T-cell (primary cell): Measurements from ENCODE around the gene HABP4. TPM values are rescaled to one million over a fixed set of nuclear protein-coding genes. Genes with fewer than 3 reads are reported as not detected.

Experiments
- ATAC-seq, 4 experiments: fragments of 200-7000 bp in 3 of 4; fragments of 150-1000 bp in 1 of 4; cut with Tn5 transposase; replicated peaks in 1 of 4; 1 replicate in 3 of 4; 2 replicates in 1 of 4; pipeline ENCODE4 v1.10.0; 2021; ENCODE audit warnings: moderate library complexity in 3 of 4, mild to moderate bottlenecking in 2 of 4, moderate number of reproducible peaks in 1 of 4
- CTCF ChIA-PET, 2 donors: fragments of 300-600 bp; sonication (Branson Sonifier 250); formaldehyde crosslinking; loops; one replicate each; lab custom pipeline; 2022; ENCODE audit warnings: antibody characterized with exemption in 2 of 2; lab: Charles Lee
- POLR2A ChIA-PET, 2 donors: fragments of 300-600 bp; sonication (Branson Sonifier 250); formaldehyde crosslinking; loops; one replicate each; lab custom pipeline; 2022; ENCODE audit warnings: antibody characterized with exemption in 2 of 2; lab: Charles Lee
- DNase-seq, 35 experiments: peaks; one replicate each; pipeline versions ENCODE4 v3.0.0 to v3.0.0-alpha.2; 2013 to 2023
- H3K27ac ChIP-seq: one replicate; pipeline ENCODE4 v1.5.1; 2013; ENCODE audit warnings: low read length
- H3K27me3 ChIP-seq, 2 experiments: replicated peaks in 1 of 2; 1 replicate in 1 of 2; 2 replicates in 1 of 2; pipeline versions ENCODE4 v1.6.1 to v1.7.0; 2013; ENCODE audit warnings: low read length in 1 of 2, mixed read lengths in 1 of 2; ENCODE audit not compliant: control insufficient read depth in 2 of 2, insufficient read depth in 2 of 2; ENCODE audit errors: extremely low read depth in 1 of 2
- H3K36me3 ChIP-seq, 2 donors: 1 replicate in 1 of 2; 2 replicates in 1 of 2; pipeline versions ENCODE4 v1.6.1 to v1.7.0; 2013; ENCODE audit warnings: low read length in 1 of 2; ENCODE audit not compliant: control insufficient read depth in 2 of 2, insufficient read depth in 1 of 2; ENCODE audit errors: extremely low read depth in 1 of 2
- H3K4me1 ChIP-seq, 2 experiments: 1 replicate in 1 of 2; 2 replicates in 1 of 2; pipeline versions ENCODE4 v1.6.1 to v1.7.0; 2013; ENCODE audit warnings: low read length in 2 of 2, mixed read lengths in 1 of 2; ENCODE audit not compliant: insufficient read depth in 2 of 2, control insufficient read depth in 1 of 2; ENCODE audit errors: extremely low read depth in 1 of 2
- H3K4me3 ChIP-seq, 2 donors: 1 replicate in 1 of 2; 2 replicates in 1 of 2; pipeline versions ENCODE4 v1.5.1 to v1.7.0; 2013; ENCODE audit warnings: mild to moderate bottlenecking in 2 of 2, low read length in 1 of 2, moderate library complexity in 1 of 2; ENCODE audit not compliant: control insufficient read depth in 1 of 2; ENCODE audit errors: extremely low read depth in 1 of 2
- H3K9me3 ChIP-seq: 2 replicates; pipeline ENCODE4 v1.7.0; 2013
- H3K27ac Mint-ChIP-seq, 2 donors: one replicate each; pipeline ENCODE4 v1.8.0; 2020 to 2021; ENCODE audit warnings: mild to moderate bottlenecking in 2 of 2, mixed read lengths in 2 of 2
- H3K27me3 Mint-ChIP-seq, 2 donors: one replicate each; pipeline ENCODE4 v1.8.0; 2021 to 2022; ENCODE audit warnings: mixed read lengths in 2 of 2
- H3K36me3 Mint-ChIP-seq: one replicate; pipeline ENCODE4 v1.8.0; 2021; ENCODE audit warnings: mixed read lengths
- H3K4me1 Mint-ChIP-seq, 3 donors: one replicate each; pipeline ENCODE4 v1.8.0; 2020 to 2022; ENCODE audit warnings: mixed read lengths in 3 of 3, mild to moderate bottlenecking in 1 of 3
- H3K4me3 Mint-ChIP-seq, 3 donors: one replicate each; pipeline ENCODE4 v1.8.0; 2020 to 2022; ENCODE audit warnings: mild to moderate bottlenecking in 3 of 3, mixed read lengths in 3 of 3, moderate library complexity in 3 of 3
- H3K9me3 Mint-ChIP-seq, 3 donors: one replicate each; pipeline ENCODE4 v1.8.0; 2020 to 2022; ENCODE audit warnings: mixed read lengths in 3 of 3
- WGBS: methylation state at CpG from one replicate; pipeline ENCODE4 v1.1.5; 2013; ENCODE audit warnings: missing lambda C conversion rate; ENCODE audit not compliant: insufficient coverage; 5-methylcytosine and 5-hydroxymethylcytosine counted together
- total RNA-seq, 35 experiments: library from RNA in 6 of 35; stranded (reverse) in 6 of 35; fragments of 120-200 nt in 1 of 35; gene quantifications; one replicate each; pipeline versions ENCODE4 v1.2.1 to v1.2.4 and lab custom pipeline; 2013 to 2026

HABP4 gene
- total RNA-seq, 5 donors from 2014 or later (not counting 1 experiment from before 2014, with no cell fraction given): 18.2 to 30.8 (median 25.3) TPM

DNA sequence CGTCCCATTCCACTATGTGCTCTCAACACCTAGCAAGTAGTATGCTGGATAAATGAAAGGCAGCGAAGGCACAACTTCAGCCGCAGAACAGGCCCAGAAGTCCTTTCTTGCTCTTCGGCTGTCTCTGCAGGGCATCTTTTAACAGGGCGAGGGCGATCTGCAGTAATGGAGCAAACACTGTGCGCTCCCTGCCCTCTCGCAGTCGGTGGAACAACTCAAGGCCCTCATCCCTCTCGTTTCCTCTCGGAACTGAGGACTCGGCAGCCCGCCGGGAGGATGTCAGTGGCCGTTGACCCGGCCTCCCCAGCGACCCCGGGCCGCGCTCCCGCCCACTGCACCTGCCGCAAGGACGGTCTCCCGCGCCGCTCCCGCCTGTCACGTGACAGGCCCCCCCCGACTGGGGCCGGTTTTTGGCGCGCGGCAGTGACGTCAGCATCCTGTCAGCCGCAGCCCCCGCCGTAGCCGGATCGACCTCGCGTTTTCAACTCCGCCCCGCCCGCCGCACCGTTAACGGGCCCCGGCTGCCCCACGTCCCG, 32.9 kb upstream of the HABP4 start:
- DNase-seq (peak; percentile 75 to 94 (median 87)), ATAC-seq (peak; percentile 28 to 49 (median 34))
- no peaks in the 10 kb centered on the region for H3K36me3 Mint-ChIP-seq
- no peaks in the 10 kb centered on the region for H3K27me3 Mint-ChIP-seq
- H3K4me3 Mint-ChIP-seq: peak overlapping the region; percentile 83 to 88 (median 88)
- under 1% methylated on average over 41 of the region's 50 CpGs for WGBS
- Histone ChIP-seq H3K4me3 (peak overlapping the region; percentile 67 to 74), H3K4me1 (peaks cover 12 to 41% of the 10 kb centered on the region in 2 experiments), H3K36me3 (no peaks in the 10 kb centered on the region), H3K9me3 (no peaks in the 10 kb centered on the region), H3K27ac (peak overlapping the region; percentile 84), H3K27me3 (no peaks in the 10 kb centered on the region)
- POLR2A ChIA-PET: interaction anchor here in 1 of 2 donors (1.1 kb wide), 1 partner anchor 238 kb away, joined by 3 read pairs; the partner anchor contains the start of gene PRXL2C
- H3K4me1 Mint-ChIP-seq: peaks cover 37 to 54% (median 43%) of the 10 kb centered on the region in 3 donors
- no peaks in the 10 kb centered on the region for H3K9me3 Mint-ChIP-seq
- H3K27ac Mint-ChIP-seq: peak overlapping the region; percentile 91 to 94
- CTCF ChIA-PET: interaction anchor here in 1 of 2 donors (0.8 kb wide), 1 partner anchor 33 kb away, joined by 3 read pairs; the partner anchor contains the start of gene HABP4

DNA sequence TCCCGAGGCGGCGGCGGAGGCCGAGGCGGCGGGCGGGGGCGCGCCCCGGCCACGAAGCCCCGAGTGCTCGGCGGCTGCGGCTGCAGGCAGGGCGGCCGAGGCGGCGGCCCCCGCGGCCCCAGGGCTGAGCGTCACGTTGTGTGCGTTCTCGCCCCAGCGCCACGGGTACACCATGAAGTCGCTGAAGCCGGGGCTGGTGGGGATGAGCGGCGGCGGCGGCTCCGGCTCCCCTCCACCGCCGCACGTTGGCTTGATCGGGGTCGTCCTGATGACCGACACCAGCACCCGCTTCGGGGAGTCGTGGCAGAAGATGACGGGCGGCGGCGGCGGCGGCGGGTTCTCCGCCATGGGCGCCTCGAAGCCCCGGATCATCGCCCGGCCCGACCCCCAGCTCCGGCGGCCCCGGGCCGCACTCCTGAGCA, 32.3 kb upstream of the HABP4 start:
- peaks cover 12 to 40% of the 10 kb centered on the region in 2 experiments for H3K4me1 ChIP-seq
- Mint-ChIP-seq H3K4me3 (peak overlapping the region; percentile 85 to 88 (median 86)), H3K27me3 (no peaks in the 10 kb centered on the region), H3K9me3 (no peaks in the 10 kb centered on the region), H3K27ac (peak overlapping the region; percentile 75 to 76), H3K36me3 (no peaks in the 10 kb centered on the region), H3K4me1 (peaks cover 35 to 49% (median 40%) of the 10 kb centered on the region in 3 donors)
- ATAC-seq: peak; percentile 8 to 18 (median 11)
- peak in 23 of 35 experiments; percentile 10 to 70 (median 35) for DNase-seq
- under 1% methylated on average over 62 of the region's 62 CpGs for WGBS
- no peaks in the 10 kb centered on the region for H3K9me3 ChIP-seq
- peak overlapping the region; percentile 74 to 83 for H3K4me3 ChIP-seq
- CTCF ChIA-PET: no interaction called here
- H3K36me3 ChIP-seq: no peaks in the 10 kb centered on the region
- H3K27ac ChIP-seq: peak overlapping the region; percentile 82
- no peaks in the 10 kb centered on the region for H3K27me3 ChIP-seq
- POLR2A ChIA-PET: no interaction called here

DNA sequence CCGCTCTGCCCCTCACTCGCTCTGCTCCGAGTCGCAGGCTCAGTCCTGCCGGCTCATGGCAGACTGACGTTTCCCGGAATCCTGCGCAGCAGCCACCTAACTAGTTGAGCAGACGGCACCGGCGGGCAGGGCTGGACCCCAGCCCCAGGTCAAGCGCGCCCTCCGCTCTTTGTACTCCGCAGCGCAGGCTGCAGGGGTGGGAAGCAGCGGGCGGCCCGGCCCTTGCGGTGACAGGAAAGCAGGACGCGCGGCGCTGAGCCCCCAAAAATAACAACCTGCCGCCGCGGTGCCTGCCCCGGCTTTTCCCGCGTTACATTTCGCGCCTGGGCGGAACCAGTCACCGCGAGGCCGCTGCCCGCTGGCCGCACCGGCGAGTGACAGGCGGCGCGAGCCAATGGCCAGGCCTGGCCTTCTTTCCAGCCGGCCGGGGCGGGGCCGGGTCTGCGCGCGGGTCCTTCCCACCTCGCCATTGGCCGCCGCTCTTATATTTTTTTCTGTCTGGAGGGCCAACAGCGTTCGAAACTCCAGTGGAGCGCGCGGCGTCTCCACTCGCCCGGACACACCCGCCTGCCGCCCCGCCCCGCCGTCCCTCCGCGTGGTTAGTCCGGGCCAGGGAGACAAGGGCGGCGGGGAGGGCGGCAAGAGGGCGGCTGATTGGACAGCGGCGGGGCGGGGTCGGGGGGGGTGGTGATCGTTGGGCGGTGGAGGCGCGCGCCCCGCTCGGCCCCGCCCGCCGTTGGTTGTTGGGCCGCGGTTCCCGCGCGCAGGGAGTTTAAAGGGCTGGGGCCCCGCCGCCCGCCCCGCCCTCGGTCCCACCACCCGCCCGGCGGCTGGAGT, 31.7 kb upstream of the HABP4 start, which contains the start of gene ZNF367:
Gene ZNF367 (minus strand): TSS at position 288 of the 837 bp plus-strand sequence. CDS start 338 bp downstream, outside the sequence.
- Histone ChIP-seq H3K4me1 (peaks cover 10 to 36% of the 10 kb centered on the region in 2 experiments), H3K27me3 (no peaks in the 10 kb centered on the region), H3K36me3 (no peaks in the 10 kb centered on the region), H3K27ac (peak within 1 kb of the TSS; percentile 84), H3K4me3 (peak within 1 kb of the TSS; percentile 74 to 83), H3K9me3 (no peaks in the 10 kb centered on the region)
- ATAC-seq (peak; percentile 72 to 74 (median 74)), DNase-seq (peak; percentile 65 to 92 (median 80))
- Mint-ChIP-seq H3K9me3 (no peaks in the 10 kb centered on the region), H3K27ac (peak within 1 kb of the TSS; percentile 91 to 94), H3K36me3 (no peaks in the 10 kb centered on the region), H3K4me1 (peaks cover 28 to 43% (median 35%) of the 10 kb centered on the region in 3 donors), H3K4me3 (peak within 1 kb of the TSS; percentile 85 to 89 (median 88)), H3K27me3 (no peaks in the 10 kb centered on the region)
- ChIA-PET POLR2A (no interaction called here), CTCF (interaction anchor here in 1 of 2 donors (1.2 kb wide), 1 partner anchor 31 kb away, joined by 6 read pairs; the partner anchor contains the start of gene HABP4)
- WGBS: under 1% methylated on average over 90 of the region's 100 CpGs

DNA sequence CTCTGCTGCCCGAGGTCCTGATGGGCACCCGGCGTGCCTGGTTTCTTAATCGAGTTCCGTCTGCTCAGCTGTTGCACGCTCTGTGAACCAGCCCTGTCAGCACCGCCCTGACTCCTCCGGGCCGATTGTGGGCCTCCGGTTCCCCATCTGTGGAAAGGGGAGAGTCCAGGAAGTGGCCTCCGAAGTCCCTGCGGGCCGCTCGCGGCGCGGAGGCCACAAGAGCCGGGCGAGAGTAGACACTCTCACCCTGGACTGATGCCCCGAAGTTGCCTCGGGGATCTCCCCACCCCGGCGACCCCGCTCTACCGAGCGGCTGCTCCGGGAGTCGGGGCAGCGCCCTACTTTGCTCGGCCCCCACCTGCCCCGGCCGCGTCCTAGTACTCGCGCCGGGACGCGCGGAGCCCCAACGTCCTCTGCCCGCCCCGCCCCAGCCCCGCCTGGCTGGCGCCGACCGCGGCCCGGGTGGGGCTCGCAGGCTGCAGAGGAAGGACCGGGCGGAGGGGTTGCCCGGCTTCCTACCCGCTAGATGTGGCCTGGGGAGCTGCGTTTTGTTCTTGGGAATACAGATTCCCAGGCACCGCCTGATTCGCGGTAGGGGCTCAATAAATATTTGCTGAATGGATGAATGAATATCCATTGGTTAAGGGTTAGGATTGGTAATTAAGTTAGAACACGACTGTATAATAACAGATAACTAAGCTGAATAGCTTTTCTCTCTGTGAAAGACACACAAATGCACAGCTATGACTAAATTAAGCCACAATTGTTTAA, 30.9 kb upstream of the HABP4 start:
- Mint-ChIP-seq H3K27me3 (no peaks in the 10 kb centered on the region), H3K27ac (peak overlapping the region; percentile 89 to 91), H3K4me1 (peaks cover 20 to 35% (median 27%) of the 10 kb centered on the region in 3 donors), H3K4me3 (peak overlapping the region; percentile 85 to 89 (median 88)), H3K36me3 (no peaks in the 10 kb centered on the region), H3K9me3 (no peaks in the 10 kb centered on the region)
- Histone ChIP-seq H3K4me1 (peaks cover 4 to 28% of the 10 kb centered on the region in 2 experiments), H3K27me3 (no peaks in the 10 kb centered on the region), H3K9me3 (no peaks in the 10 kb centered on the region), H3K27ac (peak overlapping the region; percentile 79), H3K36me3 (no peaks in the 10 kb centered on the region), H3K4me3 (peak overlapping the region; percentile 74 to 75)
- CTCF ChIA-PET: interaction anchor here in 1 of 2 donors (1.2 kb wide), 1 partner anchor 30 kb away, joined by 6 read pairs; the partner anchor contains the start of gene HABP4
- ATAC-seq (peak; percentile 18 to 45 (median 32)), DNase-seq (peak in 24 of 35 experiments; percentile 4 to 68 (median 18))
- 1% methylated on average over 35 of the region's 58 CpGs for WGBS
- POLR2A ChIA-PET: interaction anchor here (0.9 to 1.0 kb wide), 3 partner anchors 13 to 32 kb away, joined by 3 to 4 read pairs (median 3); partner anchors contain the start of gene HABP4 (in 1 of the 2)

DNA sequence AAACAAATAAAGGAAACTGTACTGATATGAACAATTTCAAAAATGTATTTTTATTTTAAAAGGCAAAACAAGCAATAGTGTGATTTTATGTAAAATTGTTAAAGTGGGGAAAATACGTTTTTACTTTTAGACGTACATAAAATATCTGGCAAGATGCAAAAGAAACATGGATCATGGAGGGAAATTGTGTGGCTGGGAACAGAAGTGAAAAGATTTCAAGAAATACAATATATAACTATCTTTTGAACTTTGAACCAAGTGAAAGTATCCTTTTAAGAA, 30.3 kb upstream of the HABP4 start:
- no peaks in the 10 kb centered on the region for H3K9me3 Mint-ChIP-seq
- ChIA-PET CTCF (interaction anchor here in 1 of 2 donors (1.2 kb wide), 1 partner anchor 30 kb away, joined by 6 read pairs; the partner anchor contains the start of gene HABP4), POLR2A (interaction anchor here (0.9 to 1.0 kb wide), 3 partner anchors 14 to 31 kb away, joined by 3 to 4 read pairs (median 3); partner anchors contain the start of gene HABP4 (in 1 of the 2))
- no peaks in the 10 kb centered on the region for H3K36me3 Mint-ChIP-seq
- no peak for ATAC-seq
- peaks cover 18 to 30% (median 25%) of the 10 kb centered on the region in 3 donors for H3K4me1 Mint-ChIP-seq
- H3K27ac ChIP-seq: peak overlapping the region; percentile 79
- H3K36me3 ChIP-seq: no peaks in the 10 kb centered on the region
- H3K27ac Mint-ChIP-seq: peak overlapping the region; percentile 77 to 88
- no peaks in the 10 kb centered on the region for H3K9me3 ChIP-seq
- H3K27me3 Mint-ChIP-seq: no peaks in the 10 kb centered on the region
- peak overlapping the region in 1 of 2 donors; percentile 74 for H3K4me3 ChIP-seq
- no CpG with 5 or more reads among the region's 2 CpGs for WGBS
- no peaks in the 10 kb centered on the region for H3K27me3 ChIP-seq
- no peak for DNase-seq
- peak overlapping the region; percentile 72 to 88 (median 85) for H3K4me3 Mint-ChIP-seq
- H3K4me1 ChIP-seq: peaks cover 4 to 23% of the 10 kb centered on the region in 2 experiments
